ENCODE measurements around the gene AKAP13. TPM values are rescaled to one million over a fixed set of nuclear protein-coding genes. Genes with fewer than 3 reads are reported as not detected.
A peak's percentile ranks its signal among the peaks of the same experiment; 100 is the strongest.

The AKAP13 gene
- total RNA-seq, 1 donor from 2014 or later: 114 TPM

- Mint-ChIP-seq H3K4me3 (ENCODE audit: low read depth) (peak overlapping the region; percentile 38), H3K9me3 (ENCODE audit: low read depth) (no peaks in the 10 kb centered on the region), H3K36me3 (ENCODE audit: insufficient read depth) (peaks cover 7% of the 10 kb centered on the region), H3K4me1 (ENCODE audit: low read depth) (peaks cover 31% of the 10 kb centered on the region), H3K27ac (no peak overlapping the region), H3K27me3 (peaks cover 3% of the 10 kb centered on the region)
- TF ChIP-seq, protein P1, sequence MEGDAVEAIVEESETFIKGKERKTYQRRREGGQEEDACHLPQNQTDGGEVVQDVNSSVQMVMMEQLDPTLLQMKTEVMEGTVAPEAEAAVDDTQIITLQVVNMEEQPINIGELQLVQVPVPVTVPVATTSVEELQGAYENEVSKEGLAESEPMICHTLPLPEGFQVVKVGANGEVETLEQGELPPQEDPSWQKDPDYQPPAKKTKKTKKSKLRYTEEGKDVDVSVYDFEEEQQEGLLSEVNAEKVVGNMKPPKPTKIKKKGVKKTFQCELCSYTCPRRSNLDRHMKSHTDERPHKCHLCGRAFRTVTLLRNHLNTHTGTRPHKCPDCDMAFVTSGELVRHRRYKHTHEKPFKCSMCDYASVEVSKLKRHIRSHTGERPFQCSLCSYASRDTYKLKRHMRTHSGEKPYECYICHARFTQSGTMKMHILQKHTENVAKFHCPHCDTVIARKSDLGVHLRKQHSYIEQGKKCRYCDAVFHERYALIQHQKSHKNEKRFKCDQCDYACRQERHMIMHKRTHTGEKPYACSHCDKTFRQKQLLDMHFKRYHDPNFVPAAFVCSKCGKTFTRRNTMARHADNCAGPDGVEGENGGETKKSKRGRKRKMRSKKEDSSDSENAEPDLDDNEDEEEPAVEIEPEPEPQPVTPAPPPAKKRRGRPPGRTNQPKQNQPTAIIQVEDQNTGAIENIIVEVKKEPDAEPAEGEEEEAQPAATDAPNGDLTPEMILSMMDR (IDR thresholded peaks at IDR 0.05; ENCODE audit: unreplicated experiment): no peak
- DNase-seq (ENCODE audit: low spot score, unreplicated experiment): no peak
Measured at GRCh38 chr15:85382942-85383341, 2.5 kb downstream of the AKAP13 start.

GRCh38 chr15:85383470-85384148 lies 3.2 kb downstream of the AKAP13 start:
- TF ChIP-seq, protein P1 (IDR thresholded peaks at IDR 0.05; ENCODE audit: unreplicated experiment): no peak
- Mint-ChIP-seq H3K36me3 (ENCODE audit: insufficient read depth) (peaks cover 7% of the 10 kb centered on the region), H3K4me3 (ENCODE audit: low read depth) (no peak overlapping the region), H3K4me1 (ENCODE audit: low read depth) (peaks cover 31% of the 10 kb centered on the region), H3K9me3 (ENCODE audit: low read depth) (no peaks in the 10 kb centered on the region), H3K27me3 (peaks cover 3% of the 10 kb centered on the region), H3K27ac (no peak overlapping the region)
- DNase-seq (ENCODE audit: low spot score, unreplicated experiment): no peak

GRCh38 chr15:85386261-85386660 lies 5.9 kb downstream of the AKAP13 start:
- DNase-seq (ENCODE audit: low spot score, unreplicated experiment): no peak
- peaks cover 28% of the 10 kb centered on the region for H3K4me1 Mint-ChIP-seq (ENCODE audit: low read depth)
- no peak overlapping the region for H3K4me3 Mint-ChIP-seq (ENCODE audit: low read depth)
- no peaks in the 10 kb centered on the region for H3K27me3 Mint-ChIP-seq
- TF ChIP-seq, protein P1 (IDR thresholded peaks at IDR 0.05; ENCODE audit: unreplicated experiment): no peak
- no peaks in the 10 kb centered on the region for H3K9me3 Mint-ChIP-seq (ENCODE audit: low read depth)
- H3K36me3 Mint-ChIP-seq (ENCODE audit: insufficient read depth): peaks cover 7% of the 10 kb centered on the region
- no peak overlapping the region for H3K27ac Mint-ChIP-seq

DNA sequence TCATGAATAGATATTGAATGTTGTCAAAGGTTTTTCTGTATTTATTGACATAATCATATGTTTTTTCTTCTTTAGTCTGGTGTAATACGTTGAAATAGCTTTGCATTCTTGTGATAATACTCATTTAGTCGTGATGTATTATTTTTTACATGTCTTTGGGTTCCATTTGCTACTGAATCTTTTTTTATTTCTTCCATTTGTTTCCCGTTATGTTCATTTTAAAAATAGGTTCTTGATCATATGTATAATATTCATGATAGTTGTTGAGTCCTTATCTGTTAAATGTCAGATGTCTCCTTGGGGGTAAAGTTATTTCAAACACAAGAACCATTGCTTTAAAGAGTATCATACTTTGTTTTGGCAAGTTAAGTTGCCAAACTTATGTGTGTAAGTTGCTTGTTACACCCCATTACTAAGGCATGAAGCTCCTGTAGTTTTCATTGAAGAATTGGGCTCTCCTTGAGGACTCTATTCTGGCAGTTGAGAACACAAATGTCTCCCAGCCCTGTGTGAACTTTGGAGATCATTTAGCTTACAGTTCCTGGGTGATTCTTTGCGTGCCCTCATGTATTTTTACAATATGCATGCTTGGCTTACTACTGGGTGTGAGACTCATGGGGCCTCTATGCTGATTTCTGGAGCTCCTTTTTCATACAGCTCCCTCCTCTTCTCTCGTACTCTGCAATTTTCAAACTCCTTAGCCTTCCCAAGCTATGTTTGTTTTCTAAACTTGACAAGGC lies 8.3 kb downstream of the AKAP13 start:
- peaks cover 18% of the 10 kb centered on the region for H3K4me1 Mint-ChIP-seq (ENCODE audit: low read depth)
- H3K4me3 Mint-ChIP-seq (ENCODE audit: low read depth): no peak overlapping the region
- no peaks in the 10 kb centered on the region for H3K9me3 Mint-ChIP-seq (ENCODE audit: low read depth)
- no peaks in the 10 kb centered on the region for H3K27me3 Mint-ChIP-seq
- peak overlapping the region; percentile 4 for H3K27ac Mint-ChIP-seq
- DNase-seq (ENCODE audit: low spot score, unreplicated experiment): no peak
- TF ChIP-seq, protein P1 (IDR thresholded peaks at IDR 0.05; ENCODE audit: unreplicated experiment): no peak
- peaks cover 7% of the 10 kb centered on the region for H3K36me3 Mint-ChIP-seq (ENCODE audit: insufficient read depth)

DNA sequence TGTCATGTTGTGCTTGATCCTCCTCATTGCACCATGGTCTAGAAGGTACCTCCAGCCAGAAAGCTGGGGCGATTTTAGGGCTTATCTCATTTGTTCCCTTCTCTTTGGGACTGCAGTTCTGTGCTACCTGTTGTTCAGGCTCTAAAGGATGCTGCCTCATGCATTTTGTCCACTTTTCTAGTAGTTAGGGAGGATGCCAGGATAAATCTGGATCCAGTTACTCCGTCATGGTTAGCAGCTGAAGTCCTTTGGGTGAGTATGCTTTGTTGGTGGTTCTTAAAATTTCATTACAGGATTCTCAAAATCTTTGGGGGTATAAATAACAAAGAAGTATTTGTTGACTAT lies 8.9 kb downstream of the AKAP13 start:
- no peaks in the 10 kb centered on the region for H3K9me3 Mint-ChIP-seq (ENCODE audit: low read depth)
- no peak for DNase-seq (ENCODE audit: low spot score, unreplicated experiment)
- peaks cover 7% of the 10 kb centered on the region for H3K36me3 Mint-ChIP-seq (ENCODE audit: insufficient read depth)
- no peaks in the 10 kb centered on the region for H3K27me3 Mint-ChIP-seq
- H3K4me1 Mint-ChIP-seq (ENCODE audit: low read depth): peaks cover 23% of the 10 kb centered on the region
- no peak overlapping the region for H3K27ac Mint-ChIP-seq
- TF ChIP-seq, protein P1 (IDR thresholded peaks at IDR 0.05; ENCODE audit: unreplicated experiment): no peak
- H3K4me3 Mint-ChIP-seq (ENCODE audit: low read depth): no peak overlapping the region

All from progenitor cell of endocrine pancreas (in vitro differentiated cells).